ENCODE measurements around the gene FRG2.
"Not testable (repeated sequence)": the region's sequence is repeated elsewhere in the genome, so short reads cannot be mapped to it uniquely, and the experiment has no call there.

FRG2 gene

GRCh38 chr4:190015538-190016368 is 11.3 kb downstream of the FRG2 start:
- DNase-seq, result no peak

GRCh38 chr4:190014771-190015537 is 12.1 kb downstream of the FRG2 start:
- no peak for DNase-seq

GRCh38 chr4:189989941-189990340 is 37.1 kb downstream of the FRG2 start:
- DNase-seq, result not testable (repeated sequence)

- no peak for DNase-seq
Observed at GRCh38 chr4:189988877-189989431, 38.1 kb downstream of the FRG2 start.

- not testable (repeated sequence) for DNase-seq
Observed at GRCh38 chr4:189985651-189986243, 41.3 kb downstream of the FRG2 start.

- DNase-seq, result not testable (repeated sequence)
Observed at GRCh38 chr4:189984661-189985060, 42.4 kb downstream of the FRG2 start.

GRCh38 chr4:189983916-189984526 is 43.0 kb downstream of the FRG2 start:
- not testable (repeated sequence) for DNase-seq

GRCh38 chr4:189981970-189982369 is 45.1 kb downstream of the FRG2 start:
- no peak for DNase-seq

GRCh38 chr4:189980292-189980691 is 46.8 kb downstream of the FRG2 start:
- not testable (repeated sequence) for DNase-seq

GRCh38 chr4:189979196-189980047 is 47.6 kb downstream of the FRG2 start:
- DNase-seq, result no peak
